GM19395 (cell line): ENCODE data around the gene RBMS3.
"Not testable (repeated sequence)": the region's sequence is repeated elsewhere in the genome, so short reads cannot be mapped to it uniquely, and the experiment has no call there.

Source experiments
- ATAC-seq: cut with Tn5 transposase; IDR thresholded peaks from one replicate; pipeline ENCODE4 v1.9.1; 2021; ENCODE audit warnings: mild to moderate bottlenecking, moderate library complexity; ENCODE audit not compliant: unreplicated experiment

RBMS3 gene

DNA sequence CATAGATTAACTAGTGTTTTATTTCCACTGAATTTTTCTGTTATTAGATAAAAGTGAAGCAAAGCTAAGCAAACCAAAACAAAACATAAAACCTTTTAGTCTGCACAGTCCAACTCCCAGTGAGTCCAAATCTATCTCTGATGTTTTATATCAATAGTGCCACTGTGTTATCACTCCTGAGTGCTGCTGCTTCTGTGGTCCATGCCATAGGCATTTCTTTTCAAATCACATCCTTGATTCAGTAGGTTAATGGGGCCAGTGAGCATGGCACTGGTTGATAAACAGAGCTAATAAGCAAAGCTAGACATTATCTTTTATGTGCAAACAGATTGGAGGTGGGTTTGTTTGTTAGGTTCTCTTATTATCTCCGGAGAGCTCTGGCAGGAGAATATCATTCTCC lies 30.0 kb downstream of the RBMS3 start:
- no peak for ATAC-seq

DNA sequence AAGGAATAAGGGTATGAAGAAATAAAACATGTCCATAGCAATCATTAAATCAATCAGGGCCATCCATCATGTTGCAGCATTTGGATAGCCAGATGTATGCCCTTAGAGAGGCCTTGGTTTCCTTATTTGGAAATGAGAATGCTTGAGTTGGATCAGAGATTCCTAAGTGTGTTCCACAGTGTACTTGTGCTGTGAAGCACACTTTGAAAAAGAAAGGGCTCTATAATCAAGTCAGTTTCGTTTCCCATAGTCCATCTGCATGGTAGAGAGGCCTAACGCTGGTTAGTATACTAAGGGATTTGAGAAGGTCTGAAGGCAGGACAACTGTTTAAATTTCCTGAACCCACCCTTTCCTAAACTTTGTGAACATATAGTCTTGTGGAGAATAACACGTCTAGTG lies 30.9 kb downstream of the RBMS3 start:
- no peak for ATAC-seq

DNA sequence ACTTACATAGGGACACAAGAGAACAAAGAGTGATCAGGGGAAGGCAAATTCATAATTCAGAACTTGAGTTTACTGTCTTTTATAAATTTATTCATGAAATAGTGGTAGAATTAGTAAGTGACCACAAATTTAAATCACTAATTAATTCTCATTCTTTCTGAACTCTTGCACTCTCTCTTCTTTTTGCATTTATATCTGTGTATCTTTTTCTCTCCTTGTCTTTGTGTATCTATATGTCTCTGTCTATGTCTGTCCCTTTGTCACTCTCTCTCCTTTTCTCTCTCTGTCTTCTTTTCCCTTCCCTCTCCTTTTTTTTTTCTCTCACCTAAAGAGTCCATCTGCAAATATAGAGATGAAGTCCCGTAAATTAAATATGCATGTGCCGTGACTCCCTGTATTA lies 31.5 kb downstream of the RBMS3 start:
- no peak for ATAC-seq

DNA sequence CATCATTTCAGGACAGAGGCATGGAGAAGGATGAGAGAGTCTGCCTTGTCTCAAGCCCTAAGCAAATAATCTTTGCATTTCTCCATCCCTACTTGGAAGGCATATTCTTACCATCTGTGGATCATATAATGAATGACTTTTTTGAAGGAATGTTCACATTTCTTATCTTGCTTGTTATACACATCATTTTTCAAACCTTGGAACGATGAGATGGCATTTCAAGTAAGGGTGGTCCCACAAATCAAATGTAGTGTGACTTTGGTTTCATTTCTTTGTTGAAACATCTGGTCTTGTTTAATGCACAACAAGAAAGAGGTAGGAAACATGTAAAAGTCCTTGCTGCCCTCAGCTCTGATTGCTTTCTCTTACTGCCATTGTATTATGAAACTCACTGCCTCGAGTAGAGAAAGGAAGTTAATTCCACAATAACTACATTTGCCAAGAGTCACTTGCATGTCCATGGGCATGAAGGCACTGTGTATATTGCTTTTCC lies 32.1 kb downstream of the RBMS3 start:
- no peak for ATAC-seq

DNA sequence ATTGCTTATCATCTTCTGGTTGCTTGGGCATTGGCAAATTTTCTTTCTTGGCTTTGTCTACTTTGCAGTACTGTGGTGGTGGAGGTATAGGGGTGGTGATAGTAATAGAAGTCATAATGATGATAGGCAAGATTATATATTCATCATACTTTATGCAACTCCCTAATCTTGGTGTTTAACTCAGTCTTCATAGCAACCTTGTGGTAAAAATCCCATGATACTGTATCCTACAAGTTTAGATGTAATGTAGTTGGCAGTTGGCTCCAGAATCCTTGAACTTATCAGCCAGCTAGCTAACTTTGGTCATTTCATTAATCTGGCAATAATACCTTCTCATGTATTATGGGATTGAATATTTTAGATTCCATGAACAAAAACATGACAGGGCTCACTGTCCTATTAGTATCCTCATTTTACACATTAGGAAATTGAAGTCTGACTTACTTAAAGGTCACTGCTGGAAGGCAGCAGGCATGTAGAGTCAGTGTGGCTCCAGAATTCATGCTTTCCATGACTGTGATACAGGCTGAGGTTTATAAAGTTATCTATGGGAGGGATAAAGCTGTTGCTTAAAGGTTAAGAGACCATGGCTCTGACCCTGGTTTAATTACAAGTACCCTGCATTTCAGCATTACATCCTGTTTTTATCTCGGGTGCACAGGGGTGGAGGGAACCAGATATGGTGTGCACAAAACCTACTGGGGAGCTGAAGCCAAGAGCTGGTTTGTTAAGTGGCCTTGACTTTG lies 33.3 kb downstream of the RBMS3 start:
- ATAC-seq = no peak

DNA sequence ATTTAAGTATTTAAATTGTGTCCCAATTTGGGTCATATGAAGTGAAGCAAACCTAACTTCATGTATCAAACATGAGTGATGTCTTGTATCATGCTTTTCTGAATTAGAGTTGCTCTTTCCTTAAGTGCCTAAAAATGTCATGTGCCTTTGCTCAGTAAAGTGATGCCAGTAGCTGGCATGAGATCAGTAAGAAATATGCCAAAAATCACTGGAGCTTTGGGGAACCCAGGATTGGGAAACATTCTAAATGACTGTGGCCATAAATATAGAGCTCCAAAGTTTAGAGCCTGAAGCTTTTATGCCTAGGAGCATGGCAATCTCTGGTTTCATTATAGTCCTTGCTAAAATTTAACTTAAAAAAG lies 33.8 kb downstream of the RBMS3 start:
- ATAC-seq = no peak

DNA sequence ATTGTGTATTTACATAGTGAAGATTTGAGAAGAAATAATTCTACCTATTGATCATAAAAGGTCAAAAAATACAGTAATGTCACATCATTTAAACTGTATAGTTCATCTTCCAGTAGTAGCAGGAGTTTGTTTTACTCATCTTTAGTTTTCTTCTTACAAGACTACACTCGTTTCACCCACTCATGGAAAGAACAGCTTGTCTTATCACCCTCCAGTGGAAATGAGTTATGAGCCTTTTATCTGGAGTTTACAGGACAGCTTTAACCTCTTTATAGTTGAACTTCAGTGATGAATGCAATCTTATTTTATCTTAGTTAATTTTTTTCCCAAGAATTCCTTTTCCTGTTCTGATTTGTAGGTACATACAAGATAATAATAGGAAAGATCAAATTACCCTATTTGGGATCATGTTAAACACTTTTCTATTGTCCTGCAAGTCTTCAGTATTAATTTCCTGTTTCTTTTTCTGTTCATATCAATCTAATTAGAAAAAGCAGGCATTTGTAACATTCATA lies 36.8 kb downstream of the RBMS3 start:
- no peak for ATAC-seq

DNA sequence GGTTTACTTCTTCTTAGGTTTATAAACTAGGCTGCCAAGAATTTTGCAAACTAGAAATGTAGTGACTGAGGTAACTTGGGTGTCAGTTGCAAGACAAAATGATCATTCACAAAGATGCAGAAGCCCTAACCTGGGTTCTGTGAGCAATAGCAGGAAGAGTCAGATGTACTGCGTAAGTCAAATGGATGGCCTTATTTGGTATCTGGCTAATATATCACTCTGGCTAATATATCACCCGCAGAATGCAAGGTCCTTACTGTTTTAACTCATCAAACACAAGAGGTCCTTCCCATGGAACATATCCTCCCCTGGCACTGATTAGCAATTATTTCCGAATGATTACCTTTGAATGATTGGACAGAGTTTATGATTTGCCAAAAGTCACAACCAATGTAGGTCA lies 37.4 kb downstream of the RBMS3 start:
- ATAC-seq = no peak

DNA sequence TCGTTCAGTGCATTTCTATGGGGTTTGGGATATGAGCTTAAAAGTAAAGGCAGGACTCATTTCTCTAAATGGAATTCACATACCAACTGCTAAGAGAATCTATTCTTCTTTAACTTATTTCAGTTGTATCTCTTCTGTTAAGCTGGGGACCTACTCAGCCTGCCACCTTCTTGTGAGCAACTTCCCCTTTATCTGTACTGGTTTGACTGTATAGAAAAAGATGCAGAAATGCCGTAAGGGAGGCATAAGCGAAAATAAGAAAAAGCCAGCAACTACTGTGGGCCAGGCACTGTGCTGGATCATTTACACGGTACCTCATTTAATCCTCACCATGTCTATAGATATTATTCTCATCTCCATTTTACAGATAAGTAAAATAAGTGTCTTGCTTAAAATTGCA lies 38.4 kb downstream of the RBMS3 start:
- ATAC-seq = peak; percentile 82

DNA sequence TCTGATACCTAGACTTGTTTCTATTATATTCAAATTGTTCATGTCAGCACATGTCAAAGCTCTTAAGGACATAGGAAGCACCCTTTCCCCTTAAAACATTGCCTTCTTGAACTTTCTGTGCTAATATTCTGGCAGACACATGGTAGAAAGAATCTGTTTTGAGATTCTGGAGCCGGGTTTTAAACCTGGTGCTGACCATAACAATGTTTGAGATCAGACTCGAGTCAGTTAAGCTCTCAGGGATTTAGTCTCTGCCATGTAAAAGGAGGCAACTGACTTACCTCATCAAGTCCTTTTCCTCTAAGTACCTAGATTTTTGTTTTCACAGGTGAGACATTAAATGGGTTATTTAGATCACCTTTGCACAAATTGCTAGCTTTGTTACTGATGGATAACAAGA lies 38.9 kb downstream of the RBMS3 start:
- ATAC-seq = no peak

DNA sequence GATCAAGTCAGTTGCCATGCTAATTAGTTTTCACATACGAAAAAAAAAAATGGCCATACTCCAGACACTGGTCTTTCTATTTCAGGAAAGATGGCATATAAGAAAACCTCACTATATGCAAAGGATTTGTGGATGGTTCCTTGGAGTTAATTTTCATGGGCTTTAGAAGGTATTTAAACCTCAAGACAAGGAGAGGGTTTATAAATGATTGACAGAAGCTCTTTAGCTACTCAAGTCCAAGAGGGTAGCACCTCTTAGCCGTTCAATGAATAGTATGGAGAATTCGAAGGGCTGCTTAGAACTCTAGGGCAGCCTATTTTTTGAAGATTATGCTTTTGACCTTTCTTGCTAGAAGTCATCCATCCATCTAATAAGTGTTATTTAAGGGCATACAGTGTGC lies 41.7 kb downstream of the RBMS3 start:
- no peak for ATAC-seq

DNA sequence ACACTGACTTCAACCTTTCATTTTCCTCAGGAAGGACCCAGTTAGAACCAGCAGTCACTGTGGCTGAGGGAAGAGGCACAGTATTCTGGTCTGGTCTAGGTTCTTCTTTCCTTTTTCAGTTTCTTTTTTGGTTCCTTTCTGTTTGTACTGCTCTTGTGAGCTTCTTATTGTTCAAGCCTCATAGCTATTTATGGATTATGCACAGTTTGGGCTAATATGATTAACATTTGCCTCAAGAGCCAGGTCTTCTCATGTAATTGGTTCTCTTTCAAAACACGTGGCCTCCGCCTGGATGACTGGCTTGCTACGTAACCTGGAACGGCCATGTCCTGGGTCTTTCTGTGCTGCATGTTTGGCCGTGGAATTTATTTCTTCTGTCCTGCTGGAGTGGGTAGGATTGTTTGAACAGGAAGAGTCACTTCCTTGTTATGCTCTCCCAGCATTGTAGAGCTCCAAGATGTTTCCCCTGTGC lies 43.3 kb downstream of the RBMS3 start:
- ATAC-seq = peak; percentile 98

DNA sequence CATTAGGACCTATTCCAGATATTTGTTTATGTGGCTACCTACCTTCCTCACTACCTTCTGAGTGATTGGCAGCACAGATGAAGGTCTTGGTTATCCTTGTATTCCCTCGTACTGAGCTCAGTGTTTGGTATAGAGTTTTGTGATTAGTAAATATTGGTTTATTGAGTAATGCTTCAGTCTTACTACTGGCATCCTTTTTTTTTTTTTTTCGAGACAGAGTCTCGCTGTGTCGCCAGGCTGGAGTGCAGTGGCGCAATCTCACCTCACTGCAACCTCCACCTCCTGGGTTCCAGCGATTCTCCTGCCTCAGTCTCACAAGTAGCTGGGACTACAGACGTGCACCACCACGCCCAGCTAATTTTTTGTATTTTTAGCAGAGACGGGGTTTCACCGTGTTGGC lies 45.7 kb downstream of the RBMS3 start:
- ATAC-seq = not testable (repeated sequence)

DNA sequence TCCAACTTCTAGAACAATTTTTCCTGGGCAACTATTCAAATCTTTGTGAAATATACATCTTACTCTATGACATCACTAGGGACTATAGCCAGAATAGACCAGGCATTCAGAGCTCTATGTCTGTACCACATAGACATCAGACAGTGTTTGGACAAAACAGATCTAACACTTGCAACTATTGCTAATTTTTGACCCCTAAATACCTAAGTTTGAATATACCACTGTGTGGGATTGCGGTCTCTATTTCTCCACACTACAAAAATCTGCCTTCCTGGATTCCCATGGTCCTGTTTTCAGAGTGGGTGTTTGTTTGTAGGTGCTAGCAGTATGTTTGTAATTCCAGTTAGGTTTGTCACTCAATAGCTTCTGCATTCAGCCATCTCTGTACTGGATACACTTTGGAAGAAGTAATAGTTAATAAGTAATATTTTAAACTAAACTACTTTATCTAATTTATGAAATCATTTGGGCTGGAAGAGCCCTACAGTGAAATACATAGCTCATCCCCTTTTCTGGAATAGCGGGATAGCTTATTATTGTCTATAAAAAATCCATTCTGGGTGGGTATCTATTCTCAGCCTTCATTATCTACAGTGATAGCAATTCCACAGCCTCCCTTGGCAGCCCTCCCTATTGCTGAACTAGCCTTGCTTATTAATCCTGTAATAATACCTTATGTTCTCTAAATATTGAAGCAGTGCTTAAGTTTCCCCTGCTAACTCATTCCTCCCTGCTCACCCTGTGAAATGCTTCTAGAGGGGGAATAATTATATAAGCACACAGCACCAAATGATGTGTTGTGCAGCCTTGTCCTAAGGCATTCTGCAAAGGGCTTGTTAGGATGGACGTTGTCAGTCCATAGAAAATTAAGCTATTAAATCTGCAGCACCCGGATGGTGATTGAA lies 49.4 kb downstream of the RBMS3 start:
- no peak for ATAC-seq

DNA sequence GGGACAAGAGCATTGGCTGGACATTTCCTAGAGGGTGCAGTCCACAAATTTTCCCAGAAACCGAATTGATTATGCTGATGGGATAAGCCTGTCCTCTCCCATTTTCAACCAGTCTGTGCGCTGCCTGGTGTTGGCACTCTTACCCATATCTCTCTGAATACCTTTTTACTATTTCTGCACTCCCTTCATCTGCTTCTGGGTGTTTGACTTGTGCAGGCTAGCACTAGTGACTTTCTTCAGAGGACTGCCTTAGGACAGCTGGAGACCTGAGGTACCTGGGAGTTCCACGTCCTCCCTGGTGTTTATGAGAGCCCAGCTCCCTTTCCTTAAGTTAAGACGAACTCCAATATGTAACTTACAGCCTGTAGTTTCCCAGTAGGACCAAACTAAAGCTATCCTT lies 50.2 kb downstream of the RBMS3 start:
- no peak for ATAC-seq

DNA sequence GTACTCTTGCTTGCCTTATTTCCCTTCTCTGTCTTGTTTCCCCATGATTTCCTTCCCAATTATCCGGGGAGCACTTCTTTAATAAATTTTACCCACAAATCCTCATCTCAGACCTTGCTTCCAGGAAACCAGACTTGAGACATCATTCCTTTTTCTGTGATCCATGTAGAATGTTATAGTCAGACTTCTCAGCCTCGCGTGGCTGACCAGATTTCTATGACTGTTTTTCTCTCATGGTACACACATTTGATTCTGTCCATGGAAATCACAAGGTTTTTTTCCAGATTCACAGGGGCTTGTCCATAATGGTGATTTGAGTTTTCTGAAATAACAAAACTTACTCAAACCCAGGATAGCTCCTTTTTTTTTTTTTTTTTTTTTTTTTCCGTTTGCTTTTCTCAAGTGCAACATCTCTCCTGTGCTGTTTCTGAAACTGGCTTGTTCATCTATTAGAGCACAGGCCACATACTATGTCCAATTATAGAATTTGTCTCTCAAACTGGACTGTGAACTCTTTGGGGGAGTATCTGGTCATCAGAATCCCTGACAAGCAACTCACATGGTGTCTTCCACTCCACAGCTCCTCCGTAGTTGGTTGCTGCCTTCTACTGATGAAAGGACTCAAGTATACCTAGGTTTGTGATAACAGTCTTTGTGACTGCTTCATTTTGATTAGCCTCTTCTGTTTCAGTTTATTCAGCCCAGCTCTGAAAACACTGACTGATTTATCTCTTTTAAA lies 50.8 kb downstream of the RBMS3 start:
- no peak for ATAC-seq

DNA sequence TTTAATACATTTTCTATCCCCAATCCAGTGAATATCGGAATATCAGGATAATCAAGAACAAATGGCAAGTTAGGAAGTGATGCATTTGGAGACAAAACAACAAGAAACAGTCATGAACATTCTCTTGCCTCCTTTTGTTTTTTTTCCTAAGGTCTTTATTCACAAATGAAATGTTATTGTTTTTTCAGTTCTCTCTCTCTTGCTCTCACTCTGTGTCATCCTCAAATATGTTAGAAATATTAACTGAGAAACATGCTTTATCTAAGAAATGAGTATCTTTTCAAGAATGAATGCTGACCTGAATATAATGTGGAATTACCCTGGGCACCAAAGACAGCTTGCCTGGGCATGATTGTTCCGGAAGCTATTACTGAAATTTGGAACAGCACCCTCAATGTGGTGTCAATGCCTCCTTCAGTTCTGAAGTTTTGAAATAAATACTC lies 51.3 kb downstream of the RBMS3 start:
- ATAC-seq = no peak

DNA sequence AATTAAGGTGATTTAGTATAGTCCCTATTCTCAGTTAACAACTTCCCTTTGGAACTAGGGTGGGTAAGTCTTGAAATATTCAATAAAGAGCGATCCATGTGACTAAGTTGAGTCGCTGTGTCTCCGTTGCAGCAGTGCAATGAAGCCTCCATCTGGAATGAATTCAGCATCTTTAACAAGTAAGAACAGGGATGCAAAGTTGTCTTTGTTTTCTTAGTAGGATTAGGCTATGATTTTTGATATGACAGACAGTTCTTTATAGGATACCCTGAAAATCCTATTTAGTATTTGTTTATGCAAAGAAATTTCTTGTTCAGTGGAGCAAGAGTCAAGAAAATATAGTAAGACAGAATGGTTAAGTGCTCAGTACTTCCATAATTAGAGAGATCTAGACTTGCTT lies 52.7 kb downstream of the RBMS3 start:
- no peak for ATAC-seq

DNA sequence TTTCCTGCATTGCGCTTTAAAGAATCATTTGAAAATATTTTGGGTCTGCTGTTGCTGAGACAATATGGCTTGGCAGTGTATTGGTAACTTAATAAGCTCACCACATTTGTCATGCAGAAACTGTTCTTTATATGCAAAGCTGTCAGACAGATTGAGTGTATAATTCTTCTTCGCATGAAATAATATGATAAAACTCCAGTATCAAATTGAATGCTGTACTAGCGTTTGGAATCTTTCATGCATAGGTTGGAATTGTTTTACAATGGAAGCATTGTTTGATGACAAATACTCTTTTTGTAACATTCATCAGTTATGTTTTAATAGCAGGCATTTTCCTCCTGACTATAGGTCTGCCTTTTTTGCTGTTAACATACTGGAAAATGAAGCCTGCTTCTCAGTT lies 53.8 kb downstream of the RBMS3 start:
- ATAC-seq = no peak

DNA sequence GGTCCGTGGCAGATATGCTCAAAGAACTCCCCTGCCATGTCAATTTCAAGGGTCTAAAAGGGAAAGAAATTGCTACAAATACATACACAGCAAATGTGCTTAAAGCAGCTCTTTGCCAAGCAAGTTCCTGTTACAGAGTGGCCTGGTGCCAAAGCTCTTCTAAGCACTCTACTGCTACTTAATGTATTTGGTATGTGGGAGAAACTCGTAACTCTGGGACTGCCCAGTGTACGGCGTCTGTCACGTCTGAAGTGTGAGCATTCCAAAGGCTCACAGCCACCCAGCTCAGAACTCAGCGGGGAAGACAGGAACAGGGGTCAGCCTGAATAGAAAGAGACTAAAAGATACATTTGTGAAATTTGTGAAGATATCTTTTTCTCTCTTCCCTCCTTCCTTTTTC lies 54.6 kb downstream of the RBMS3 start:
- no peak for ATAC-seq

DNA sequence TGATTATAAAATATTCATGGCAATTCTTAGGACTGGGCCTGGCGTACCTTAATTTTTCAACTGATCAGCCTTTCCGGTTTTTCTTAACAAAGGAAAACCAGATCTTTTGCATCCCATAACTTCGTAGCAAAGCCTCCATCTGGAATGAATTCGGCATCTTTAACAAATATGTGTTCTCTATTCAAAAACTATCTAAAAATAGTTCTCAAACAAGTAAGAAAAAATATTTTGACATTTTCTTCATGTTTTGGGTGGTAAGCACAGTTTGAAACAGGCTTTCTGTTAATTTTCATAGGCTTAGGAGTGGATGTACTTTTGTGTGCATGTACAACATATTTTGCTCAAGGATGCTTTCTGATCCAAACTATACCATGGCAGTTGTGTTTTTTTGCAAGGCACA lies 55.1 kb downstream of the RBMS3 start:
- no peak for ATAC-seq
